Endothelial cell of umbilical vein (primary cell): ENCODE data around the gene HERC6. TPM values are rescaled to one million over a fixed set of nuclear protein-coding genes. Genes with fewer than 3 reads are reported as not detected.

Experiments used
- BruUV-seq: library from RNA; stranded (reverse); fragments of 400-500 nt; replicated peaks from 2 replicates; lab custom pipeline; 2021; lab: Mats Ljungman, UMichigan
- CTCF ChIA-PET: fragments of 300-600, 350-600 bp; sonication (Branson Sonifier 250); formaldehyde crosslinking; loops from one replicate; lab custom pipeline; 2021; ENCODE audit warnings: antibody characterized with exemption, inconsistent platforms; lab: Charles Lee
- POLR2A ChIA-PET: fragments of 300-600, 350-600 bp; sonication (Branson Sonifier 250); formaldehyde crosslinking; loops from one replicate; lab custom pipeline; 2021; ENCODE audit warnings: antibody characterized with exemption, inconsistent platforms; lab: Charles Lee
- DNase-seq: peaks from one replicate; pipeline ENCODE4 v3.0.0-alpha.2; 2011; ENCODE audit warnings: low read depth, low spot score
- FAIRE-seq: peaks from 2 replicates; lab custom pipeline; 2011; peaks lifted over from hg19 to GRCh38; lab: Jason Lieb, UNC
- H2AFZ ChIP-seq: 2 replicates; pipeline ENCODE4 v1.6.0; 2012; ENCODE audit warnings: low read depth, low read length, control low read depth, inconsistent platforms
- H3K27ac ChIP-seq: 2 replicates; pipeline ENCODE4 v1.5.1; 2011; ENCODE audit warnings: low read depth, mild to moderate bottlenecking, control low read depth, low read length, moderate library complexity; ENCODE audit not compliant: insufficient read depth
- H3K27me3 ChIP-seq, 2 experiments: 2 replicates each; pipeline versions ENCODE4 v1.6.0 to v1.6.1; 2011; ENCODE audit warnings: low read length in 2 of 2, mixed read lengths in 1 of 2; ENCODE audit not compliant: control insufficient read depth in 2 of 2, insufficient read depth in 2 of 2
- H3K36me3 ChIP-seq, 2 experiments: 2 replicates in 1 of 2; 3 replicates in 1 of 2; pipeline ENCODE4 v1.5.1; 2011; ENCODE audit warnings: low read length in 2 of 2, mild to moderate bottlenecking in 1 of 2, moderate library complexity in 1 of 2; ENCODE audit not compliant: control insufficient read depth in 2 of 2, insufficient read depth in 2 of 2; ENCODE audit errors: extremely low read depth in 1 of 2
- H3K4me1 ChIP-seq: 3 replicates; pipeline ENCODE4 v1.5.1; 2011; ENCODE audit warnings: mild to moderate bottlenecking, low read length; ENCODE audit not compliant: control insufficient read depth, insufficient read depth; ENCODE audit errors: extremely low read depth
- H3K4me2 ChIP-seq: 2 replicates; pipeline ENCODE4 v1.6.1; 2011; ENCODE audit warnings: low read length, control low read depth, mixed read lengths; ENCODE audit not compliant: insufficient read depth
- H3K4me3 ChIP-seq, 3 experiments: fragments of 200-600 bp in 1 of 3; sonication (generic), shearing (Covaris generic) in 1 of 3; replicated peaks in 1 of 3; 2 replicates each; pipeline ENCODE4 v1.5.1; 2011 to 2016; ENCODE audit warnings: control low read depth in 3 of 3, low read length in 3 of 3, mild to moderate bottlenecking in 2 of 3, inconsistent platforms in 1 of 3, low read depth in 1 of 3, moderate library complexity in 1 of 3; ENCODE audit not compliant: insufficient read depth in 1 of 3
- H3K79me2 ChIP-seq: 2 replicates; pipeline ENCODE4 v1.6.0; 2012; ENCODE audit warnings: low read length, inconsistent platforms; ENCODE audit not compliant: control insufficient read depth, insufficient read depth
- H3K9ac ChIP-seq: replicated peaks from 2 replicates; pipeline ENCODE3; 2011; ENCODE audit warnings: low read length, control low read depth; ENCODE audit not compliant: insufficient read depth; ENCODE audit errors: extremely low read depth
- H3K9me1 ChIP-seq: replicated peaks from 3 replicates; pipeline ENCODE4 v1.6.0; 2011; ENCODE audit warnings: mild to moderate bottlenecking, low read length; ENCODE audit not compliant: control insufficient read depth, insufficient read depth; ENCODE audit errors: extremely low read depth
- H3K9me3 ChIP-seq: replicated peaks from 2 replicates; pipeline ENCODE4 v1.5.1; 2012; ENCODE audit warnings: low read length, inconsistent platforms; ENCODE audit not compliant: control insufficient read depth, insufficient read depth
- H4K20me1 ChIP-seq: replicated peaks from 2 replicates; pipeline ENCODE3; 2011; ENCODE audit warnings: mild to moderate bottlenecking, low read length; ENCODE audit not compliant: control insufficient read depth, insufficient read depth; ENCODE audit errors: extremely low read depth
- CTCF ChIP-seq, 2 donors: IDR thresholded peaks; 1 replicate in 1 of 2; 2 replicates in 1 of 2; pipeline ENCODE4 v1.5.1; 2011; ENCODE audit warnings: low read length in 2 of 2, mild to moderate bottlenecking in 2 of 2, moderate library complexity in 2 of 2, control low read depth in 1 of 2, inconsistent platforms in 1 of 2, low read depth in 1 of 2; ENCODE audit not compliant: insufficient read depth in 1 of 2; ENCODE audit errors: extremely low read depth in 1 of 2
- EZH2 ChIP-seq: IDR thresholded peaks from 2 replicates; pipeline ENCODE4 v1.6.1; 2012; ENCODE audit warnings: borderline replicate concordance, low read depth, mild to moderate bottlenecking, moderate library complexity, low read length, inconsistent platforms; ENCODE audit not compliant: severe bottlenecking
- FOS ChIP-seq: IDR thresholded peaks from 2 replicates; pipeline ENCODE4 v1.6.1; 2011; ENCODE audit warnings: mild to moderate bottlenecking, low read length, moderate library complexity, borderline replicate concordance; ENCODE audit not compliant: insufficient read depth
- GATA2 ChIP-seq: IDR thresholded peaks from 2 replicates; pipeline ENCODE4 v1.7.0; 2011; ENCODE audit warnings: low read depth, mild to moderate bottlenecking, moderate library complexity, mixed read lengths, low read length; ENCODE audit not compliant: insufficient read length, insufficient read depth
- JUN ChIP-seq: IDR thresholded peaks from 2 replicates; pipeline ENCODE4 v1.6.1; 2011; ENCODE audit warnings: borderline replicate concordance, low read depth; ENCODE audit not compliant: insufficient read length, insufficient read depth
- MYC ChIP-seq: IDR thresholded peaks from one replicate; pipeline ENCODE4 v1.6.1; 2011; ENCODE audit warnings: mild to moderate bottlenecking, low read depth, low read length
- POLR2A ChIP-seq: IDR thresholded peaks from 2 replicates; pipeline ENCODE4 v1.6.1; 2012; ENCODE audit warnings: low read depth, mild to moderate bottlenecking, control low read depth, low read length
- POLR2AphosphoS5 ChIP-seq: IDR thresholded peaks from 2 replicates; pipeline ENCODE4 v1.6.1; 2012; ENCODE audit warnings: low read depth, mild to moderate bottlenecking, control low read depth, low read length, moderate library complexity; ENCODE audit not compliant: insufficient read depth
- dilution Hi-C: fragments of 300-500 bp; cut with MboI; formaldehyde crosslinking; loops from one replicate; pipeline ENCODE4 v1.15.0; 2019; ENCODE audit warnings: low sequenced_read_pairs; ENCODE audit not compliant: extremely low pct_ligation_motif_present
- intact Hi-C: fragments of 100-400 bp; cut with micrococcal nuclease; formaldehyde crosslinking; loops from one replicate; pipeline ENCODE4 v1.10.0; 2022
- polyA plus RNA-seq, 4 experiments: library from polyadenylated mRNA; depleted of rRNA in 3 of 4; stranded (reverse) in 3 of 4; unstranded in 1 of 4; fragments of >200 nt; gene quantifications; 2 replicates each; pipeline versions ENCODE4 v1.2.1 to v1.2.3, GENCODE V29; 2011 to 2012; ENCODE audit warnings: missing spikeins in 1 of 4
- total RNA-seq: library from RNA; stranded (reverse); gene quantifications from 2 replicates; pipeline ENCODE4 v1.2.3, GENCODE V29; 2021
- TF ChIP-seq, protein P1 (sequence below): IDR thresholded peaks from 2 replicates; pipeline ENCODE4 v1.6.1; 2011; ENCODE audit not compliant: insufficient read depth, insufficient read length

The HERC6 gene
- total and polyA plus RNA-seq, 2 donors (not counting 3 experiments of a cell fraction or from before 2014, with no cell fraction given), result 2.1 to 5.0 TPM

DNA sequence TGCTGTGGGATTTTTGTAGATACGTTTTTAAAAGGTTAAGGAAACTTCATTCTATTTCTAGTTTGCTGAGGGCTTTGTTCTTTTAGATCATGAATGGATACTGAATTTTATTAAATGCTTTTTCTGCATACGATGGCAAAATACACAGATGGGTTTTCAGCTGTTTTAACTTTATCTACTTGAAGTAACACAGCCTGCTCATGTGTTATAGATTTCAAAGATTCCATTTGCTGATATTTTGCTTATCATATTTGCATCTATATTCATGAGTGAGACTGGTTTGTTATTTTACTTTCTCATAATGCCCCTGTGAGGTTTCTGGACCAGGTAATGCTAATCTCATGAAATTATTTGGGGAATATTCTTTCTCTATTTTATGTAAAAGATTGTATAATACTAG is 43.8 kb downstream of the HERC6 start:
- H3K36me3 ChIP-seq, result no peaks in the 10 kb centered on the region
- FAIRE-seq (peak; percentile 33), DNase-seq (no peak)
- H3K4me1 ChIP-seq, result no peaks in the 10 kb centered on the region
- ChIA-PET POLR2A (no interaction called here), CTCF (interaction anchor here (1.0 kb wide), 2 partner anchors 44 to 203 kb away, joined by 3 read pairs; partner anchors contain the start of gene HERC6)
- dilution Hi-C loops (no loop called here), intact Hi-C loops (no loop called here)
- H2AFZ ChIP-seq, result no peak overlapping the region
- no peaks in the 10 kb centered on the region for H3K27me3 ChIP-seq
- no peaks in the 10 kb centered on the region for H3K9me3 ChIP-seq
- H3K27ac ChIP-seq, result no peak overlapping the region
- H3K9me1 ChIP-seq, result no peaks in the 10 kb centered on the region
- BruUV-seq, result no TSS peak
- H3K9ac ChIP-seq, result no peak overlapping the region
- TF ChIP-seq MYC, result no peak
- TF ChIP-seq, protein P1, sequence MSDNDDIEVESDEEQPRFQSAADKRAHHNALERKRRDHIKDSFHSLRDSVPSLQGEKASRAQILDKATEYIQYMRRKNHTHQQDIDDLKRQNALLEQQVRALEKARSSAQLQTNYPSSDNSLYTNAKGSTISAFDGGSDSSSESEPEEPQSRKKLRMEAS, result no peak
- TF ChIP-seq GATA2, result no peak
- no peak for TF ChIP-seq POLR2AphosphoS5
- TF ChIP-seq JUN, result no peak
- no peak for TF ChIP-seq EZH2
- no peak for TF ChIP-seq POLR2A
- no peak overlapping the region for H3K4me2 ChIP-seq
- H3K79me2 ChIP-seq, result no peaks in the 10 kb centered on the region
- no peaks in the 10 kb centered on the region for H4K20me1 ChIP-seq
- no peak overlapping the region for H3K4me3 ChIP-seq

DNA sequence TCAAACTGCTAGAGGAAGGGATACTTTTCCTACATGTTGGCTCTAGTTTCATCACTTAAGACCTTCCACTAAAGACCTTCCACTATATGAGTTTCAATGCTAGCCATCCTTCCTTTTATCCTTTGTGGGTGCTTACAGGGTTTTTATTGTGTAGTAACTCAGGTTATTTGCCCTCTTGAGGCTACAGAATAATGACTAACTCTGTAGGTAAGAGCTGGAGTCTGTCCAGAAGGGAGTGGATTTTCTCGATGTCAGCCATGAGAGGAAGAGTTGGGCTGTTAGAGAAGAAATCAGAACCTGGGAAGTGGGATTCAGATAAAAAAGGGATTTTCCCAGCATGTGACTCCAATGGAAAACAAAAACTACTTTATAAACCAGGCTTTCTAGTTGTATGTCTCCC is 50.7 kb downstream of the HERC6 start:
- ChIA-PET CTCF (no interaction called here), POLR2A (no interaction called here)
- H3K4me1 ChIP-seq, result no peaks in the 10 kb centered on the region
- H3K79me2 ChIP-seq, result no peaks in the 10 kb centered on the region
- H3K27me3 ChIP-seq, result no peaks in the 10 kb centered on the region
- intact Hi-C loops, result no loop called here
- H3K36me3 ChIP-seq, result no peaks in the 10 kb centered on the region
- BruUV-seq, result no TSS peak
- no peak overlapping the region for H3K9ac ChIP-seq
- no peaks in the 10 kb centered on the region for H3K9me3 ChIP-seq
- dilution Hi-C loops, result no loop called here
- H3K9me1 ChIP-seq, result no peaks in the 10 kb centered on the region
- no peak overlapping the region for H3K4me2 ChIP-seq
- no peak overlapping the region for H3K27ac ChIP-seq
- no peak overlapping the region for H2AFZ ChIP-seq
- H4K20me1 ChIP-seq, result no peaks in the 10 kb centered on the region
- no peak overlapping the region for H3K4me3 ChIP-seq
- DNase-seq (no peak), FAIRE-seq (no peak)
- TF ChIP-seq GATA2 (no peak), EZH2 (no peak), POLR2A (no peak), MYC (no peak), JUN (no peak), FOS (no peak), CTCF (IDR thresholded peaks at IDR 0.05; ENCODE audit: extremely low read depth in 1 of 2, insufficient read depth in 1 of 2, low read depth in 1 of 2, low read length in 2 of 2) (no peak), POLR2AphosphoS5 (no peak)
- TF ChIP-seq, protein P1, result no peak
